ENCODE measurements around the gene STXBP6.

GRCh38 chr14:24964048-24964447 is 85.9 kb downstream of the STXBP6 start:
- TF ChIP-seq CTCF (conservative IDR thresholded peaks at IDR 0.05; ENCODE audit: low read depth, low read length) (no peak), EZH2 (IDR thresholded peaks at IDR 0.05; ENCODE audit: borderline replicate concordance, low read depth, low read length, poor library complexity, severe bottlenecking) (no peak)
